Tibial artery (tissue), 4 donors: ENCODE results near the gene TRIM59.

Experiments used
- DNase-seq, 2 donors: peaks; one replicate each; pipeline ENCODE4 v3.0.0-alpha.2; 2019
- H3K27ac ChIP-seq, 2 donors: fragments of 200-600 bp; sonication (generic) in 1 of 2; 1 replicate in 1 of 2; 2 replicates in 1 of 2; pipeline ENCODE4 v1.5.1; 2018 to 2019; ENCODE audit warnings: mild to moderate bottlenecking in 1 of 2
- H3K27me3 ChIP-seq, 2 donors: fragments of 200-600 bp; sonication (generic) in 1 of 2; one replicate each; pipeline versions ENCODE4 v1.5.1 to v1.6.0; 2016 to 2019
- H3K36me3 ChIP-seq, 3 donors: fragments of 200-600 bp; sonication (generic) in 2 of 3; one replicate each; pipeline ENCODE4 v1.5.1; 2016 to 2019; ENCODE audit warnings: mild to moderate bottlenecking in 2 of 3
- H3K4me1 ChIP-seq, 4 donors: fragments of 200-600 bp; sonication (generic) in 2 of 4; 1 replicate in 3 of 4; 2 replicates in 1 of 4; pipeline ENCODE4 v1.5.1; 2016 to 2019
- H3K4me3 ChIP-seq, 2 donors: fragments of 200-600 bp; sonication (generic) in 1 of 2; 1 replicate in 1 of 2; 2 replicates in 1 of 2; pipeline ENCODE4 v1.5.1; 2018 to 2019; ENCODE audit warnings: mild to moderate bottlenecking in 2 of 2
- H3K9me3 ChIP-seq, 3 donors: fragments of 200-600 bp; sonication (generic) in 1 of 3; one replicate each; pipeline ENCODE4 v1.5.1; 2016 to 2019
- CTCF ChIP-seq, 2 experiments: fragments of 200-600 bp in 1 of 2; fragments of 450-650 bp in 1 of 2; IDR thresholded peaks; one replicate each; pipeline ENCODE4 v1.5.1; 2017 to 2019; ENCODE audit warnings: antibody characterized with exemption in 2 of 2, mild to moderate bottlenecking in 1 of 2, moderate library complexity in 1 of 2
- intact Hi-C: fragments of 100-400 bp; cut with DNase I; formaldehyde crosslinking; loops from one replicate; pipeline ENCODE4 v1.15.0; 2023; ENCODE audit warnings: low total_unique reads

TRIM59 gene

GRCh38 chr3:160400030-160400701, 49.4 kb downstream of the TRIM59 start:
- H3K9me3 ChIP-seq, result no peaks in the 10 kb centered on the region
- H3K27me3 ChIP-seq, result no peaks in the 10 kb centered on the region
- H3K4me1 ChIP-seq, result peaks cover 0 to 17% (median 14%) of the 10 kb centered on the region in 4 donors
- H3K4me3 ChIP-seq, result peak overlapping the region; percentile 63 to 81
- TF ChIP-seq CTCF (IDR thresholded peaks at IDR 0.05), result no peak
- DNase-seq, result peak; percentile 28 to 73
- intact Hi-C loops, result loop anchor here (10.0 kb wide), 1 partner anchor 165 kb away; the partner anchor contains the start of gene KPNA4
- peak overlapping the region; percentile 87 to 88 for H3K27ac ChIP-seq
- H3K36me3 ChIP-seq, result no peaks in the 10 kb centered on the region

- TF ChIP-seq CTCF (IDR thresholded peaks at IDR 0.05), result peak in 1 of 2 experiments; percentile 11
- Histone ChIP-seq H3K27ac (peak within 1 kb of the TSS; percentile 87 to 88), H3K4me1 (peaks cover 0 to 17% (median 14%) of the 10 kb centered on the region in 4 donors), H3K4me3 (peak within 1 kb of the TSS; percentile 63 to 81), H3K36me3 (no peaks in the 10 kb centered on the region), H3K27me3 (no peaks in the 10 kb centered on the region), H3K9me3 (no peaks in the 10 kb centered on the region)
- peak; percentile 95 to 98 for DNase-seq
- intact Hi-C loops, result loop anchor here (10.0 kb wide), 1 partner anchor 165 kb away; the partner anchor contains the start of gene KPNA4
Observed at GRCh38 chr3:160399125-160400029, 50.2 kb downstream of the TRIM59 start, which contains the start of the genes IFT80 and SMC4. Gene IFT80, minus strand, starts transcription at chr3:160399225. Its CDS starts 14,625 bp downstream, at chr3:160384600. Gene SMC4, plus strand, starts transcription at chr3:160399650. Its CDS starts 1,177 bp downstream, at chr3:160400827.

- H3K27ac ChIP-seq, result peak overlapping the region; percentile 87 to 88
- H3K4me3 ChIP-seq, result peak overlapping the region; percentile 63 to 81
- no peaks in the 10 kb centered on the region for H3K36me3 ChIP-seq
- no peaks in the 10 kb centered on the region for H3K9me3 ChIP-seq
- no peak for DNase-seq
- H3K27me3 ChIP-seq, result no peaks in the 10 kb centered on the region
- TF ChIP-seq CTCF (IDR thresholded peaks at IDR 0.05), result no peak
- intact Hi-C loops, result no loop called here
- peaks cover 0 to 17% (median 14%) of the 10 kb centered on the region in 4 donors for H3K4me1 ChIP-seq
Observed at GRCh38 chr3:160398820-160399124, 50.8 kb downstream of the TRIM59 start.

DNA sequence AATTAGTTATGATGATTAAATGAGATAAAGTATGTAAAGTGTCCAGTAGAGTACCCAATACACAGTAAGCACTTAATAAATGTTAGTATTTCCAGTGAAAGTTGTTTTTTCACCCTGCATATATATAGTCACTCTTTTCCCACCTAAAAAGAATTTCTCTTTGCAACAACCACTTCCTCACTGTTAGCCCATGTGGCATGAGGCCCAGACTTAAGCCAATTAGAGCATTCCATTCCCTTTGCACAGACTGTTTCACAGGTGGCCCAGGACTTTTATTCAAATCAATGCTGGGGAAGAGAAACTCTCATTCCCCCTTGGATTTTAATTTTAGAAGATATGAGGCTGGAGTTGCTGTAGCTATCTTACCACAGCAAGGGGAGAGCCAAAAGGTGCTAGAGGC, 54.3 kb downstream of the TRIM59 start:
- no peak for DNase-seq
- no peak for TF ChIP-seq CTCF (IDR thresholded peaks at IDR 0.05)
- intact Hi-C loops, result no loop called here
- Histone ChIP-seq H3K4me1 (peaks cover 0 to 9% (median 7%) of the 10 kb centered on the region in 4 donors), H3K36me3 (no peaks in the 10 kb centered on the region), H3K27ac (no peak overlapping the region), H3K9me3 (no peaks in the 10 kb centered on the region), H3K4me3 (no peak overlapping the region), H3K27me3 (no peaks in the 10 kb centered on the region)

DNA sequence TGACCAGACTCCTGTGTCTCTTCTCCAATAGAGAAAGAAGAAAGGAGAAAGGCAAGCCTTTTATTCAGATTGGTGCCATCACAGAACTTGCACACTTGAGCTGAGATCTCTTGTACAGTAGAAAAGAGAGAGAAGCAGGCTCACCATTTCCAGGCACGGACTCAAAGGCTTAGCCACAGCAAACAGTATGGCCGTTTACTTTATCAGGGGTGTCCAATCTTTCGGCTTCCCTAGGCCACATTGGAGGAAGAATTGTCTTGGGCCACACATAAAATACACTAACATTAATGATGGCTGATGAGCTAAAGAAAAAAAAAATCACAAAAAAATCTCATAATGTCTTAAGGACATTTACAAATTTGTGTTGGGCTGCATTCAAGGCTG, 55.6 kb downstream of the TRIM59 start:
- Histone ChIP-seq H3K4me3 (no peak overlapping the region), H3K9me3 (no peaks in the 10 kb centered on the region), H3K36me3 (no peaks in the 10 kb centered on the region), H3K4me1 (peaks cover 0 to 9% (median 5%) of the 10 kb centered on the region in 4 donors), H3K27me3 (no peaks in the 10 kb centered on the region), H3K27ac (no peak overlapping the region)
- no peak for TF ChIP-seq CTCF (IDR thresholded peaks at IDR 0.05)
- DNase-seq, result no peak
- intact Hi-C loops, result no loop called here
